ENCODE data around the gene SH3GL1. TPM values are rescaled to one million over a fixed set of nuclear protein-coding genes. Genes with fewer than 3 reads are reported as not detected.

Gene SH3GL1
- total and polyA plus RNA-seq, 9 of the 15 experiments (the other 6 are each of a cell fraction or from before 2014, with no cell fraction given) = 1.7 to 75.3 (median 25.7) TPM

GRCh38 chr19:4376028-4376670 lies 24.2 kb downstream of the SH3GL1 start (continued):
- TF ChIP-seq ZNF592 (IDR thresholded peaks at IDR 0.05) (0 out of 2 replicates have a peak, but pooled peaks have one; percentile 3), NR4A1 (CRISPR knock-in tag; IDR thresholded peaks at IDR 0.05) (no peak), NR4A1 (tag; IDR thresholded peaks at IDR 0.05) (no peak), CTCF (IDR thresholded peaks at IDR 0.05 in 2 of 3, conservative IDR thresholded peaks at IDR 0.05 in 1 of 3; ENCODE audit: insufficient read depth in 2 of 3, low read depth in 1 of 3, low read length in 3 of 3) (peak in 1 of 3 experiments; percentile 7; a peak in 1 of 6 replicates), DLX4 (CRISPR knock-in tag; IDR thresholded peaks at IDR 0.05) (no peak), SMARCB1 (IDR thresholded peaks at IDR 0.05; ENCODE audit: insufficient read length, low read depth) (peak; percentile 50), ZNF23 (CRISPR knock-in tag; IDR thresholded peaks at IDR 0.05) (no peak), E4F1 (CRISPR knock-in tag; IDR thresholded peaks at IDR 0.05; ENCODE audit: borderline replicate concordance) (no peak), NFXL1 (CRISPR knock-in tag; IDR thresholded peaks at IDR 0.05) (no peak), GATA2 (CRISPR knock-in tag; IDR thresholded peaks at IDR 0.05) (0 out of 2 replicates have a peak, but pooled peaks have one; percentile 1), NFE2 (IDR thresholded peaks at IDR 0.05; ENCODE audit: low read depth) (no peak), FOS (IDR thresholded peaks at IDR 0.05; ENCODE audit: extremely low read depth, insufficient read length) (no peak), IRF2 (CRISPR knock-in tag; IDR thresholded peaks at IDR 0.05) (no peak), ZNF778 (CRISPR knock-in tag; IDR thresholded peaks at IDR 0.05) (no peak), ZBED1 (IDR thresholded peaks at IDR 0.05) (0 out of 2 replicates have a peak, but pooled peaks have one; percentile 60), ZFX (CRISPR knock-in tag; IDR thresholded peaks at IDR 0.05) (no peak), ZBTB12 (CRISPR knock-in tag; IDR thresholded peaks at IDR 0.05) (no peak), PML (IDR thresholded peaks at IDR 0.05; ENCODE audit: low read length) (no peak)

Measured in K562 (cell line).